B cell (primary cell): ENCODE data around the gene BRF1.

Experiments used
- EZH2 ChIP-seq: IDR thresholded peaks from 2 replicates; pipeline ENCODE4 v1.6.1; 2012; ENCODE audit warnings: borderline replicate concordance, low read depth, mild to moderate bottlenecking, moderate library complexity, low read length; ENCODE audit not compliant: insufficient read depth, poor library complexity, severe bottlenecking
- TF ChIP-seq, protein P1 (sequence below): fragments of 200-600 bp; IDR thresholded peaks from one replicate; pipeline ENCODE4 v1.8.0; 2022; ENCODE audit warnings: antibody characterized with exemption, mild to moderate bottlenecking

DNA sequence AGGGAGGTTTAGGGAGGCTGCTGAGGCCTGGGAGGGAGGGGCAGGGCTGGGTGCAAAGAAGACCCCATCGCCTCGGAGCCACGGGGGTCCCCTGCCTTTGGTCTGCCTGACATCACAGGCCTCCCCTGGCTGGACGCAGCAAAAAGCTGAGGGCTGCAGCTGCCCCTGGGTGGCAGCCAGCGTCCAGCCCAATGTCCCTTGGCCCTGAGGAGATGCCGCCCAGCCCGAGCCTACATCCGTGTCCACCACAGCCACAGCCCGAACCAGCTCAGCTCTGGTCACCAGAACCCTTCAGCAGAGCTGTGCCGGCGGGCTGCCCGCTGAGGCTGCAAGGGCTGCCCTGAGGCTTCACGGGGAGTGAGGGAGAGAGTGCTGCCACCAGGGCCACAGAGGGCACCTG lies 121.6 kb downstream of the BRF1 start:
- TF ChIP-seq, protein P1, sequence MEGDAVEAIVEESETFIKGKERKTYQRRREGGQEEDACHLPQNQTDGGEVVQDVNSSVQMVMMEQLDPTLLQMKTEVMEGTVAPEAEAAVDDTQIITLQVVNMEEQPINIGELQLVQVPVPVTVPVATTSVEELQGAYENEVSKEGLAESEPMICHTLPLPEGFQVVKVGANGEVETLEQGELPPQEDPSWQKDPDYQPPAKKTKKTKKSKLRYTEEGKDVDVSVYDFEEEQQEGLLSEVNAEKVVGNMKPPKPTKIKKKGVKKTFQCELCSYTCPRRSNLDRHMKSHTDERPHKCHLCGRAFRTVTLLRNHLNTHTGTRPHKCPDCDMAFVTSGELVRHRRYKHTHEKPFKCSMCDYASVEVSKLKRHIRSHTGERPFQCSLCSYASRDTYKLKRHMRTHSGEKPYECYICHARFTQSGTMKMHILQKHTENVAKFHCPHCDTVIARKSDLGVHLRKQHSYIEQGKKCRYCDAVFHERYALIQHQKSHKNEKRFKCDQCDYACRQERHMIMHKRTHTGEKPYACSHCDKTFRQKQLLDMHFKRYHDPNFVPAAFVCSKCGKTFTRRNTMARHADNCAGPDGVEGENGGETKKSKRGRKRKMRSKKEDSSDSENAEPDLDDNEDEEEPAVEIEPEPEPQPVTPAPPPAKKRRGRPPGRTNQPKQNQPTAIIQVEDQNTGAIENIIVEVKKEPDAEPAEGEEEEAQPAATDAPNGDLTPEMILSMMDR, result no peak
- TF ChIP-seq EZH2, result no peak
